ENCODE results near the gene IDH3G.
"Not testable (repeated sequence)": the region's sequence is repeated elsewhere in the genome, so short reads cannot be mapped to it uniquely, and the experiment has no call there.

IDH3G gene

DNA sequence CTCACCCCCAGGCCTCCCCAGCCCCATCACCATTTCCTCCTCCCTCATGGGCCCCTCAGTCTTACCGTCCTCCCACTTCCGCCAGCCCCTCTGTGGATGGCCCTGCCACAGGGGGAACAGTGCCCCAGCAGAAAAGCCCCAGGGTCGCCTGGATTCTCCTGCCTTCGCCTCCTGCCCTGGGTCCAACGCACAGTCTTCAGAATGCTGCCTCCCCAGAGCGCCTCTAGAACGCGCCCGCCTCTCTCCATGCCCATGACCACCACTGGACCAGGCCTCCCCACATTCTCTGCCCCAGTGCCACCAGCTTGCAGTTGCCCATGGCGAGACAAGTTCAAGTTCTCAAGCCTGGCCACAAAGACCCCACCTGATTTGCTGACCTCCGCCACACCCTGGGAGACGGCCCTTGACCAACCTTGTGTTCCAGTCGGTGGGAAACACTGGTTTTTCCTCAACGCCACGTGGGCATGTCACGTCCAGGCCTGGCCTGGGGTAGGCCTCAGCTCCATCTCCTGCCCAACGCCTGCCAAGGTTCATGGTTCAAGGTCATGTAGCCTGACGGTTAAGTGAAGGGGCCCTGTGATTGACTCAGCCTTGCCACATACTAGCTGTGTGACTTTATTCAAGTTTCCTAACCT is 30.8 kb downstream of the IDH3G start:
- no peak for DNase-seq (ENCODE audit: low read depth in 2 of 2, low spot score in 1 of 2)

DNA sequence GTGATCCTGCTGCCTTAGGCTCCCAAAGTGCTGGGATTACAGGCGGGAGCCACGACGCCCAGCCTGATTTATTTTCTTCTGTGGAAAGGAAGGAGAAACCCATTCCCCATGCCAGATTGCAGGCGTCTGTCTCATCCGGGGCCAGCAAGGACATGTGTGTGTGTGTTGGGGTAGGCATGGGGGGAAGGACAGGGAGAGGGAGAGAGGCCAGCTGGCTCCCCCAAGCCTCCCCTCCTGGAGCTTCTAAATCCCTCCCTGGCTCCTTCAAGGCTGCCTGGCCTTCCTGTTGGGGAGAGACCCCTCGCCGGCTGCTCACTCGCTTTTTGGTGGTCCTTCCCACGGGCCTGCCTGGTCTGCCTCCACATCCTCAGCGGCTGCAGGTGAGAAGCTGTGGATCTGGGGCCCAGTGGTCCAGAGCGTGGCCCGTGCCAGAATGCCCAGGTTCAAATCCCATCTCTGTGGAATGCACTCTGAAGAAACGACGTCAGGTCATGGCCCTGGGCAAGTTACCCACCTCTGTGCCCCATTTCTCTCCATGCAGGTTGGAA is 31.5 kb downstream of the IDH3G start:
- DNase-seq (ENCODE audit: low read depth in 2 of 2, low spot score in 1 of 2) = no peak

DNA sequence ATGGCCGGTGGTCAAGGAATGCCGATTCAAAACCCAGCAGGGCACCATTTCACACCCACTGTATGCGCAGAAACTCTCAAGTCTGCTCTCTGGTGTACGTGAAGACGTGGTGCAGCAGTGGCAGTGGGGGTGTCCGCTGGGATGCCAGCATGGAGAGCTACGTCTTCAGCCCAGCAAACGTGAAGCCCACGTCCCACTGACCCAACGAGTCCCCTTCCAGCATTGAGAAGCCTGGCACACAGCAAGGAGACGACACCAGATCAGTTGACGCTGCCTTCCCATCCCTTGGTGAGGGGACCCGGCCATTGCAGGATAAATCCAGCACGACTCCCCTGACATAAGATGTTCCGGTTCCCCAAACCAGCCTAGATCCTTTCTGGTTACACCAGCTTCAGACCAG is 32.3 kb downstream of the IDH3G start:
- no peak for DNase-seq (ENCODE audit: low read depth in 2 of 2, low spot score in 1 of 2)

DNA sequence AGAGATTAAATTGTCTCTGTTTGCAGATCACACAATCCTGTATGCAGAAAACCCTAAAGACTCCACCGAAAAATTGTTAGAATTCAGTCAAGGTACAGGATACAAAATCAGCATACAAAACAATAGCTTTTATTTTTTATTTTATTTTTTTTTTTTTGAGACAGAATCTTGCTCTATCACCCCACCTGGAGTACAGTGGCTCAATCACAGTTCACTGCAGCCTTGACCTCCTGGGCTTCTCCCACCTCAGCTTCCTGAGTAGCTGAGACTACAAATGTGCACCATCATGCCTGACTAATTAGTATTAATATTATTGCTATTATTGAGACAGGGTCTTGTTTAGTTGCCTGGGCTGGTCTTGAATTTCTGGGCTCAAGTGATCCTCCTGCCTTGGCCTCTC is 39.0 kb downstream of the IDH3G start:
- no peak for DNase-seq (ENCODE audit: low read depth in 2 of 2, low spot score in 1 of 2)

DNA sequence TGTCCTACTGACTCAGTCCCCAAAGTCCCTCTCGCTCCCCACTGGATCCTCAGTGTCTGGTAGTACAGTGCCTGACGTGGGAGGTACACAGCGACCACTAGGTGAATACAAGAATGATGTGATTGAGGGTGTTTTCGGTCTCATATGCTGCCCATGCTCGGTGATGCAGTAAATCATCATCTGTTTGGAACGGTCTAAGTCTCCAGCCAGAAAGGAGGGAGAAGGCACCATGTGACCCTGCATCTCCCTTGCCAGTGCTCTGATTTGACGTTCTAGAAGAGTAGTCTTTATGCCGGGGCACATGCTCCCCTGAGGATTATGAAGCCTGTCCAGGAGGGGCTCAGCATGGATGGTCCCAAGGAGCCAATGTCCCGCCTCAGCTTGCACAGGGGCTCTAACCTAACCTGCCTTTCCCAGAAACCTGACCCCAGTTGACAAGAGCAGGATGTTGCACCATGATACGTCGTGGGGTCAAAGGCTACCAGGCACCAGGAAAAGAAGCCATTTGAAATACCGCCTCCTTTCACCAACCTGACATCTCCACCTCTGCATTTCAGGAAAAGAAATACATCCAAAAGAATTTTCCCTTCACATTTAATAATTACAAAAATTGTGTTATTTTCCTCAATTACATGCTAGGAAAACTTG is 43.9 kb downstream of the IDH3G start:
- no peak for DNase-seq (ENCODE audit: low read depth in 2 of 2, low spot score in 1 of 2)

DNA sequence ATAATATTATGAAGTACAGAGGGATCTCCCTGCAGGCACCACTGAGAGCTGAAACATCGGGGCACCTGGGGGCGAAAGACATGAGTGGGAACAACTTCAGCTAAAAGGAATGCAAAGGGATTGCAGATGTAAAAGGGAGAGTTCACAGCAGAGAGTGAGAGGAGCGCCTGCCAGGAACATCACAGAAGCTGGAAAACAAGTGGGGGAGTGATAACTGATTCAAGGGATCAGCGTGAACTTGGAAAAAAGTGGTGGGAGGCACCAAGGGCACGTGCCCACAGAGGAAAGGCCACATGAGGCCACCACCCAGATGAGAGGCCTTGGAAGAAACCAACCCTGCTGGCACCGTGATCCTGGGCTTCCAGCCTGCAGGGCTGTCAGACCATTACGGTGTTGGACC is 45.2 kb downstream of the IDH3G start:
- not testable (repeated sequence) for DNase-seq (ENCODE audit: low read depth in 2 of 2, low spot score in 1 of 2)

DNA sequence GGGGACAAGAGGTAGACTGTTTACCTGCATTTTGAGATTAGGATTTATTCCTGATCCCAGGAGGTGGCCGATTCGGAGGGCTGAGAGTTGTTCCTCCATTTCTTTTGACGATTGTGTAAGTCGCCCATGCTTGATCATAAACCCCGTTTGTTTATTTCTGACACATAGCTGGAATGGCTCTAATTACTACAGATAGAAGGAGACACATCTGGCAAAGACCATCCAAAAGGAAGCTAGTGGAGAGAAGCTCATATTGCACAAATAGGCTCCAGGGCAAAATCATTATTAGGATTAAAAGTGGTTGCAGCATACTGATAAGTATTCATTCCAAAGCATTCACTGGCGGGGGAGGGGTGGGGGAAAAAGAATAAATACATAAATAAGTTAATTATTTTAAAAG is 47.2 kb downstream of the IDH3G start:
- not testable (repeated sequence) for DNase-seq (ENCODE audit: low read depth in 2 of 2, low spot score in 1 of 2)

DNA sequence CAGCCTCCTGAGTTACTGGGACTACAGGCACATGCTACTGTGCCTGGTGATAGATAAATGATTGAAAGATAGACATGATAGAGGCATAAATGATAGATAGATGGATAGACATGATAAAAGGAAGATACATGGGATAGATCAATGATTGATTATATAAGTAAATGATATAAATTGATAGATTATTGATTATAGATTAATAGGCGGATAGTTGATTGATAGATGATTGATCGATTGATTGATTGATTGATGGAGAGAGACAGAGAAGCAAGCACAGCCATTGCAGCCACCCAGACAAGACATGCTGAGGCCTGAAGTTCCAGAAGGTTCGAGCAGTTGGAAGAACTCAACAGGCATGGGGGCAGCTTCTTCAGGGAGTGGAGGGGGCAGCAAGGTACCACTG is 47.8 kb downstream of the IDH3G start:
- DNase-seq (ENCODE audit: low read depth in 2 of 2, low spot score in 1 of 2) = no peak

DNA sequence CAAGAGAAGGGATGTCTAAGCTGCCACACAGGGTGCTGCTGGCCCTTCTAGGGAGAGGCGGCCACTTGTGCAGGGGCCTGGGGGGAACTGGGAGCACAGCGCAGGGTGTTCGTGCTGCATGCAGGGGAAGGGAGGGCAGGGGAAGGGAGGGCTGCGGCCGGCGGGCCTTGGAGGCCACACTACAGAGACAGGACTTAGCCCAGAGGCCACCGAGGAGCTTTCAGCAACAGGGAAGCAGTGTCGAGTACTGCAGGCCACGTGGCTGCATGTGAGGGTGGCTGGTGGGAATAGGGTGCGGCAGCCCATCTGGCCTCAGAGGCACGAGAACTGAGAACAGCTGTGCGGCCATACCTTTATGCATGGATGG is 49.1 kb downstream of the IDH3G start:
- not testable (repeated sequence) for DNase-seq (ENCODE audit: low read depth in 2 of 2, low spot score in 1 of 2)

DNA sequence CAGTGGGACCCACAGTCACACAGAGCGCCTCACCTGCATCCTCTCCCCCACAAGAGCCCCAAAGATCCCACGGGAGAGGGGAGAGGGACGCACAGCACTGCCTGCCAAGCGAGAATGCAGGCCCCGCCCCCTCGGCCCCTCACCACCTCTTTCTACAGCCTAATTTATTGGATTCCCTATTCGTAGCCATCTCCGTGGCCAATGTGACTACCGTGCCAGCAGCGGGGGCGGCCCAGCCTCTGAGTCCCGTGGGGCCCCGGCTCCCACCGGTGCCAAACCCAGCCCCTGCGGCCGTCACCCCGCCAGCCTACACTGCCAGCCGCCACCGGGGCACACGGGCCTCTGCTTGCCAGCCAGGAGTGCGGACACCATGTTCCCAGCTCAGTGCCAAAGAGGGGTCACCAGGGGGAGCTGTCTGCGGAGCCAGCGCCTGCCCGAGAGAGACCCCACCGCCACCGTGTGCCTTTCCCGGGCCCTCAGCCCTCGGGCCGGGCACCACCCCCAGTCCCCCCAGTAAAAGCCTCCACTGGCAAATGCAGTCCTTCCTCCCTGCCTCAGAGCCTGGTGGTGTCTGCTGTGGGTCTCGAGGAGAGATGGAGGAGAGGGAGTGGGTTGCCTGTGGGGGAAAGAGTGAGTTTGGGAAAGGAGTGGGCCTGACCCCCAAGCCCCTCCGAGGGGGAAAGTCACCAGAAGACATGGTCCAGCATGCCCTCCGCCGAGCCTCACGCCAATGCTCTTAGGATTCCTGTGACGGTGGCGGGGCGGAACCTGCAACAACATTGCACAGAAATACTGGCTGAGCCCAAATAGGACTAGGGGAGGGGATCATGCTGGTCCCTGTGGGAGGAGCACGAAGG is 49.7 kb downstream of the IDH3G start:
- DNase-seq (ENCODE audit: low read depth in 2 of 2, low spot score in 1 of 2) = no peak

DNA sequence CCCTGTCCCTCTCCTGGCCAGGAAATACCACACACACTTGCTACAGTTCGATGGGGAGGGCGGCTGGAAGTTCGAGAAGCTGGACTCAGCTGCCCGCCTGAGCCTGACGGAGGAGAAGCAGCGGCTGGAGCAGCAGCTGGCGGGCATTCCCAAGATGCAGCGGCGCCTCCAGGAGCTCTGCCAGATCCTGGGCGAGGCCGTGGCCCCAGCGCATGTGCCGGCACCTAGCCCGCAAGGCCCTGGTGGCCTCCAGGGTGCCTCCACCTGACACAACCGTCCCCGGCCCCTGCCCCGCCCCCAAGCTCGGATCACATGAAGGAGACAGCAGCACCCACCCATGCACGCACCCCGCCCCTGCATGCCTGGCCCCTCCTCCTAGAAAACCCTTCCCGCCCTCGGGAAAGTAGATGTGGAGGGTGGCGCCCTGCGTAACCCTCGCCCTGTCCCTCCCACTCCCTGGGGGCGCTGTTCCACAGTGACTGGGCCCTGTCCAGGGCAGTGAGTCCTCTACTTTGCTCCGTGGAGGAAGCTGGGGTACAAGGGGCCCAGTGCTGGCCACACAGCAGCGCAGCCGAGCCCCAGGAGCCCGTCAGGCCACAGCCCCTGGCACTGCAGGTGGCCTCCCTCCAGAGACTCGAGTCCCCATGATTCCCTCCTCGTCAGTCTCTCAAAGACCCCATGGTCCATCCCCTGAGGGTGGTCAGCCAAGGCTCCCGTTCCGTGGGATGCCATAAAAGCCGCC is 50.5 kb downstream of the IDH3G start:
- not testable (repeated sequence) for DNase-seq (ENCODE audit: low read depth in 2 of 2, low spot score in 1 of 2)

DNA sequence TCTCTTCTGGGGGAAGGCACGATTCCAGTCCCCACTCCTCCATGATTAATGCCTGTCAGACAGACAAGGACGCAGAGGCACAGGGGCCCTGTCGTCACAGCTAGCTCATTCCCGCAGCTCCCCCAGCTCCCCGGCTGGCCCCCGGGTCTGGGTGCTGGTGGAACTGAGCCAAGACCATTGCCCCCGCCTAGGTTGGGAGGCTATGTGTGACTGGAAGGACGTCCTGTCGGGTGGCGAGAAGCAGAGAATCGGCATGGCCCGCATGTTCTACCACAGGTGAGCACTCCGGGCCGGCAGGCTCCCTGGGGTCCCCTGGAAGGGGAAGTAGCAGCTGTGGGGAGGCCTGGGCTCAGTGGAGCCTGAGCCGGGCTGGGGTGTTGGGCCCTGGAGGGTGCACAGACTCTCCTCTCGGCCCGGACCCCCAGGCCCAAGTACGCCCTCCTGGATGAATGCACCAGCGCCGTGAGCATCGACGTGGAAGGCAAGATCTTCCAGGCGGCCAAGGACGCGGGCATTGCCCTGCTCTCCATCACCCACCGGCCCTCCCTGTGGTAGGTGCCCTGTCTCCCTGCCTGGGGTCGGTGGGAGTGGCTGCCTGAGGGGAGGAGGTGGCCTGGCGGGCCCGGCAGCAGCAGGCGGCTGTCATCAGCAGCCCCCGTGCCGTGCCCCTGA is 51.2 kb downstream of the IDH3G start:
- not testable (repeated sequence) for DNase-seq (ENCODE audit: low read depth in 2 of 2, low spot score in 1 of 2)

DNA sequence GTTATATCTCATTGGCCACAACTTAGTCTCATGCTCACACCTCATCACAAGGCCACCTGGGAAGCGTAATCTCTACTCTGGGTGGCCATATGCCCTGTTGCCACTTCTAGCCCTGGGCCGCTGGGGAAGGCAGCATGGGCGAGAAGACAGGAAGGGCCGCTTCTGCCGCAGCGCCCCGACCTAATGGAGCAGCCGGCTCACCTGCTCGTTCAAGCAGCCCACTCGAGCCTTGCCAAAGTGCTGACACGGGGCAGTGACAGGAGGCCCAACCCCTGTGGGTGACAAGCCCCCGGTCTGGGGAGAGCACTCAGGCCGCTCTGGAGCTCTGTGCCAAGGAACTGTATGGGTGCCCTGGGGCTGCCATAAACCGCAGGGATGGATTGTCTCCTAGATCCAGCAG is 52.1 kb downstream of the IDH3G start:
- DNase-seq (ENCODE audit: low read depth in 2 of 2, low spot score in 1 of 2) = not testable (repeated sequence)

DNA sequence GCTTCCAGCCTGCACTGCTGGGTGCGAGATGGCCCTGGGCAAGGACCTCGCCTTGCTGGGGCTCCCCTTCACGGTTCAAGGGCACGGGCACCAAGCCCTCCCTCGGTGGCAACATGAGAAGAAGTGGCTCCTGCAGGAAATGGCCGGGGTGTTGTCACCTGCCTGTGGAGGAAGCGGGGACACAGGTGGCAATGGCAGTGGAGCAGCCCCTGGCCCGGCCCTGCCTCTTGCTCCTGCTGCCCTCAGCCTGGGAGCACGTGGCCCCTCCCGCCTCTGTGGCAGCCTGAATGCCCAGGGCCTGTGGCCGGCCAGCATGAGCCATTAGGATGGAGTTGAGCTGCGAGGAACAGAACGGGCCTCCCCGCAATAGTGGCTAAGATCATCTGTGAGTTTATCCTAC is 52.7 kb downstream of the IDH3G start:
- no peak for DNase-seq (ENCODE audit: low read depth in 2 of 2, low spot score in 1 of 2)

DNA sequence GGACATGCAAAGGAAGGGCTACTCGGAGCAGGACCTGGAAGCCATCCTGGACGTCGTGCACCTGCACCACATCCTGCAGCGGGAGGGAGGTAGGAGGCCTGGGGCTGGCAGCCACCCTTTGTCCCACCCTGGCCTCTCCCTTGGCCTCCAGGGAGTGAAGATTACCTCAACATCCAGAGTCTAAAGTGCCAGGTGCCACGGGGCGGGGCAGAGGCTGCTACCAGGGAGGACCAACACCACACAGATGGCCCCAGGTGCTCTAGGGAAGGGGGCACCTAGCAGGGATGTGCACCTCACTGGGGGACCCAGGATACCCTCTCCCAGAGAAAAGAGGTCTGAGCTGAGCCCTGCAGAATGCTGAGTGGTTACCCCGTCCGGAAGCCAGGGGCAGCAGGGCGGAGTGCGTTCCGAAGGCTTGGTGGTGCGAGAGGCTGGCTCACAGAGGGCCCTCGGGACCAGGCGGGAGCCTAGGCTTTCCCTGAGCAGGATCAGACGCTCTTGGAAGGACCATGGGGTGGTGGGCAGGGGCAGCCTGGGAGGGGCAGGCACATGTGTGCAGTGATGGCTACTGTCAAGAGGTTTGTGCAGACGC is 53.4 kb downstream of the IDH3G start:
- no peak for DNase-seq (ENCODE audit: low read depth in 2 of 2, low spot score in 1 of 2)

DNA sequence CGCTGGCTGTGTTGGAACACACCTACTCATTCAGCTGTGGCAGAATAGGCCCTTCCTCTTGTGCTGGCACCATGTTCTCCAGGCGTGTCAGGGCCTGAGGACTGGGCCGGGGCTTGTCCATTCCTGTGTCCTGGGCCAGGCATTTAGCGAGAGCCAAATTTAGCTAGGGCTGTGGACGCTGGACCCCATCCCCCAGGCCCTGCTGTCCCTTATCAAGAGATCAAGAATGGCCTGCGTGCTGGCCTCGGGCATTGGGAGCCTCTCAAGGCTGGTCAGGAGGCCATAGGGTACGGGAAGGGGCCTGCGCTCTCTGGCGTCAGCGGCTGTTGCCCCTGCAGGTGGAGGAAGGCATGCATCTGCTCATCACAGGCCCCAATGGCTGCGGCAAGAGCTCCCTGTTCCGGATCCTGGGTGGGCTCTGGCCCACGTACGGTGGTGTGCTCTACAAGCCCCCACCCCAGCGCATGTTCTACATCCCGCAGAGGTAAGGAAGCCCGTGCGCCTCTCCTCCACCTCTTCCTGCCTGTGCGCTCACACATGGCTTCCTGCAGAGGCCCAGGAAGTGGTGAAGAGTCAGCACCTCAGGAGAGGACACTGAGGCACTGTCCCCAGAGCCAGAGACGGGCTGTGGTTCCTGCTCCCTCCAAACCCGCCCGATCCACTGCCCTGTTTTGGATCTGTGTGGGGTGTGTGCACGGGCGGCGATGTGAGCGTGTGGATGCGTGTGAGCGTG is 54.3 kb downstream of the IDH3G start:
- DNase-seq (ENCODE audit: low read depth in 2 of 2, low spot score in 1 of 2) = no peak

DNA sequence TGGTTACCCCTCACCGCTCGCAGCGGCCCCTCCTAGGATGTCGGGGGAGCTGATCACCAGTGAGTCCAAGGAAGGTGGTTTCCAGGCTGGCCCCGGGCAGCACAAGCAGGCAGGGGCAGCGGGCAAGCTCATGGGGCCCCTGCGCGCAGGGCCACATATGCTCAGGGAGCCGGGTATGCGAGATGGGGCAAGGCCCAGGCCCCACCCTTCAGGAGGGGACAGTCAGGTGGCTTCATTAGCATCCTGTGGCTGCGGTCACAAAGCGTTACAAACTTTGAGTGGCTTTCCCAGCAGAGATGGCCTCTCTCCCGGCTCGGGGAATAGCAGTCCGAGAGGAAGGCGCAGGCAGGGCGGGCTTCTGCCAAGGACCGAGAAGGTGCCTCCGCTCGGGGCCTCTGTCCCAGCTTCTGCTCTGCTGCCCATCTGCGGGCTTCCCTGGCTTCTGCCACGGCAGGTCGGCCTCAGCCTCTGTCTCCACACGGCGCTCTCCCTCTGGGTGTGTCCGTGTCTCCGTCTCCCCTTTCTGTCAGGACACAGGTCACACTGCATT is 56.0 kb downstream of the IDH3G start:
- no peak for DNase-seq (ENCODE audit: low read depth in 2 of 2, low spot score in 1 of 2)

DNA sequence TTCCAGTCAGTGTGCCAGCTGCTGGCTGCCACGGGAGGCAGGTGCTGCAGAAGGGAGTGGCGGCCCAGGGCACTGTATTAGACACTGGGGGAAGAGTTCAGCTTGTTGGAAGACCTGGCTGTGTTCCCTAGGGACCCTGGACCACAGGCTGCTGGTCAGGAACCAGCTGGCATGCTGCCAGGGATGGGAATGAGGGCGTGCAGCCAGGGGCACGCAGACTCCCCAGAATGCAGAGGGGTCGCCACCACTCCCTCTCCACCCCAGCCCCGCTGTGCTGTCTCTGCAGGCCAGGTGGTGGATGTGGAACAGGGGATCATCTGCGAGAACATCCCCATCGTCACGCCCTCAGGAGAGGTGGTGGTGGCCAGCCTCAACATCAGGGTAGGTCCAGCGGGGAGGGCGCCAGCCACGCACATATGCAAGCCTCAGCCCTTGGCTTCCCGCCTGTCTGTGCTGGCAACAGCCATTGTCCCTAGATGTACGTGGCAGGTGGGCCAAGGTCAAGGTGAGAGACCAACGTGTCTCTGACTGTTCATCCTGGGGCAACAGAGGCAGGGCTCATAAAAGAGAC is 57.2 kb downstream of the IDH3G start:
- DNase-seq (ENCODE audit: low read depth in 2 of 2, low spot score in 1 of 2) = no peak
